ENCODE measurements around the gene RHBDL1.

Gene RHBDL1

GRCh38 chr16:714558-715476, 39.3 kb downstream of the RHBDL1 start, which contains the start of gene METRN:
Gene METRN, plus strand, starts transcription at chr16:715118. Its CDS starts 172 bp downstream, at chr16:715290.
- DNase-seq (ENCODE audit: extremely low spot score): peak; percentile 92
- TF ChIP-seq, protein P1, sequence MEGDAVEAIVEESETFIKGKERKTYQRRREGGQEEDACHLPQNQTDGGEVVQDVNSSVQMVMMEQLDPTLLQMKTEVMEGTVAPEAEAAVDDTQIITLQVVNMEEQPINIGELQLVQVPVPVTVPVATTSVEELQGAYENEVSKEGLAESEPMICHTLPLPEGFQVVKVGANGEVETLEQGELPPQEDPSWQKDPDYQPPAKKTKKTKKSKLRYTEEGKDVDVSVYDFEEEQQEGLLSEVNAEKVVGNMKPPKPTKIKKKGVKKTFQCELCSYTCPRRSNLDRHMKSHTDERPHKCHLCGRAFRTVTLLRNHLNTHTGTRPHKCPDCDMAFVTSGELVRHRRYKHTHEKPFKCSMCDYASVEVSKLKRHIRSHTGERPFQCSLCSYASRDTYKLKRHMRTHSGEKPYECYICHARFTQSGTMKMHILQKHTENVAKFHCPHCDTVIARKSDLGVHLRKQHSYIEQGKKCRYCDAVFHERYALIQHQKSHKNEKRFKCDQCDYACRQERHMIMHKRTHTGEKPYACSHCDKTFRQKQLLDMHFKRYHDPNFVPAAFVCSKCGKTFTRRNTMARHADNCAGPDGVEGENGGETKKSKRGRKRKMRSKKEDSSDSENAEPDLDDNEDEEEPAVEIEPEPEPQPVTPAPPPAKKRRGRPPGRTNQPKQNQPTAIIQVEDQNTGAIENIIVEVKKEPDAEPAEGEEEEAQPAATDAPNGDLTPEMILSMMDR (IDR thresholded peaks at IDR 0.05; ENCODE audit: control extremely low read depth, extremely low read depth, low read depth, missing control alignments): no peak
- CTCF ChIA-PET: interaction anchor here (1.0 to 8.3 kb wide), 10 partner anchors 11 to 388 kb away, joined by 3 to 169 read pairs (median 4); partner anchors contain the start of genes CCDC78, CHTF18, CIAO3 and HAGHL
- POLR2A ChIA-PET: interaction anchor here (1.8 kb wide), 1 partner anchor 74 kb away, joined by 5 read pairs; the partner anchor contains the start of genes CHTF18 and RPUSD1

GRCh38 chr16:715477-716199, 40.2 kb downstream of the RHBDL1 start:
- POLR2A ChIA-PET: interaction anchor here (1.8 kb wide), 1 partner anchor 73 kb away, joined by 5 read pairs; the partner anchor contains the start of genes CHTF18 and RPUSD1
- CTCF ChIA-PET: interaction anchor here (0.7 to 8.3 kb wide), 11 partner anchors 9 to 388 kb away, joined by 3 to 169 read pairs (median 5); partner anchors contain the start of genes CCDC78, CHTF18, CIAO3 and HAGHL
- TF ChIP-seq, protein P1 (IDR thresholded peaks at IDR 0.05; ENCODE audit: control extremely low read depth, extremely low read depth, low read depth, missing control alignments): peak; percentile 35
- no peak for DNase-seq (ENCODE audit: extremely low spot score)

GRCh38 chr16:716200-716568, 40.7 kb downstream of the RHBDL1 start:
- TF ChIP-seq, protein P1 (IDR thresholded peaks at IDR 0.05; ENCODE audit: control extremely low read depth, extremely low read depth, low read depth, missing control alignments): no peak
- ChIA-PET CTCF (interaction anchor here (0.7 to 8.3 kb wide), 7 partner anchors 9 to 387 kb away, joined by 3 to 169 read pairs (median 5); partner anchors contain the start of genes CCDC78, CHTF18, HAGHL and RPUSD1), POLR2A (interaction anchor here (1.8 kb wide), 1 partner anchor 72 kb away, joined by 5 read pairs; the partner anchor contains the start of genes CHTF18 and RPUSD1)
- no peak for DNase-seq (ENCODE audit: extremely low spot score)

DNA sequence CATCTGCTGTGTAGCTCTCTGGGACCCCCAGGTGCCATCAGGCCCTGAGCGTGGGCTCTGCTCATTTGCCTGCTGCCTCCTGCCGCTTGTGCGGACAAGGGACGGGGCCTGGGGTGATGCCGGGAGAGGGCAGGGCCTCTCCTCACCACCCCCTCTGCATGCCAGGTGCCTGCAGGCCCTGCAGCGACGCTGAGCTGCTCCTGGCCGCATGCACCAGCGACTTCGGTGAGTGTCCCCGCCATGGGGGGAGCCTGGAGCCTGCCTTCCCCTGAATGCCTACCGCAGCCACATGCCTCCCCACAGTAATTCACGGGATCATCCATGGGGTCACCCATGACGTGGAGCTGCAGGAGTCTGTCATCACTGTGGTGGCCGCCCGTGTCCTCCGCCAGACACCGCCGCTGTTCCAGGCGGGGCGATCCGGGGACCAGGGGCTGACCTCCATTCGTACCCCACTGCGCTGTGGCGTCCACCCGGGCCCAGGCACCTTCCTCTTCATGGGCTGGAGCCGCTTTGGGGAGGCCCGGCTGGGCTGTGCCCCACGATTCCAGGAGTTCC, 41.4 kb downstream of the RHBDL1 start:
- DNase-seq (ENCODE audit: extremely low spot score): no peak
- TF ChIP-seq, protein P1 (IDR thresholded peaks at IDR 0.05; ENCODE audit: control extremely low read depth, extremely low read depth, low read depth, missing control alignments): no peak
- ChIA-PET POLR2A (no interaction called here), CTCF (interaction anchor here (1.5 to 8.3 kb wide), 4 partner anchors 9 to 325 kb away, joined by 3 to 169 read pairs (median 10); partner anchors contain the start of genes CCDC78, CHTF18, HAGHL and RPUSD1)

- ChIA-PET POLR2A (no interaction called here), CTCF (interaction anchor here (2.7 to 8.3 kb wide), 2 partner anchors 19 to 67 kb away, joined by 9 to 169 read pairs; partner anchors contain the start of genes CHTF18 and RPUSD1)
- no peak for DNase-seq (ENCODE audit: extremely low spot score)
Measured at GRCh38 chr16:717450-718245, 42.2 kb downstream of the RHBDL1 start.

More at GRCh38 chr16:717450-718245, 42.2 kb downstream of the RHBDL1 start:
- TF ChIP-seq, protein P1 (IDR thresholded peaks at IDR 0.05; ENCODE audit: control extremely low read depth, extremely low read depth, low read depth, missing control alignments): no peak
